HG03108 (cell line): ENCODE measurements around the gene CETP.
"Not testable (repeated sequence)": the region's sequence is repeated elsewhere in the genome, so short reads cannot be mapped to it uniquely, and the experiment has no call there.

Source experiments
- ATAC-seq: cut with Tn5 transposase; IDR thresholded peaks from one replicate; pipeline ENCODE4 v1.9.1; 2021; ENCODE audit warnings: moderate library complexity; ENCODE audit not compliant: unreplicated experiment

CETP gene

GRCh38 chr16:56953006-56953405 lies 8.7 kb upstream of the CETP start:
- no peak for ATAC-seq

DNA sequence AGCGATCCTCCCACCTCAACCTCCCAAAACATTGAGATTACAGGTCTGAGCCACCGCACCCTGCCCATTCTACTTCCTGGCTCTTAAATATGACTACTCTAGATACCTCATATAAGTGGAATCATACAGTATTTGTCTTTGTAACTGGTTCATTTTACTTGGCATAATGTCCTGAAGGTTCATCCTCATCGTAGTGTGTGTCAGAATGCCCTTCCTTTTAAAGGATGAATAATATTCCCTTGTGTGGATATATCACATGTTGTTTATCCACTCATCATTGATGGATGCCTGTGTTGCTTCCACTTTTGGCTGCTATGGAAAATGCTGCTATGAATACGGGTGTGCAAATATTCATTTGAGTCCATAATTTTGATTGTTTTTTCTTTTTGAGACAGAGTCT lies 5.7 kb upstream of the CETP start:
- ATAC-seq: no peak

- ATAC-seq: no peak
Observed at GRCh38 chr16:56956756-56957155, 5.0 kb upstream of the CETP start.

DNA sequence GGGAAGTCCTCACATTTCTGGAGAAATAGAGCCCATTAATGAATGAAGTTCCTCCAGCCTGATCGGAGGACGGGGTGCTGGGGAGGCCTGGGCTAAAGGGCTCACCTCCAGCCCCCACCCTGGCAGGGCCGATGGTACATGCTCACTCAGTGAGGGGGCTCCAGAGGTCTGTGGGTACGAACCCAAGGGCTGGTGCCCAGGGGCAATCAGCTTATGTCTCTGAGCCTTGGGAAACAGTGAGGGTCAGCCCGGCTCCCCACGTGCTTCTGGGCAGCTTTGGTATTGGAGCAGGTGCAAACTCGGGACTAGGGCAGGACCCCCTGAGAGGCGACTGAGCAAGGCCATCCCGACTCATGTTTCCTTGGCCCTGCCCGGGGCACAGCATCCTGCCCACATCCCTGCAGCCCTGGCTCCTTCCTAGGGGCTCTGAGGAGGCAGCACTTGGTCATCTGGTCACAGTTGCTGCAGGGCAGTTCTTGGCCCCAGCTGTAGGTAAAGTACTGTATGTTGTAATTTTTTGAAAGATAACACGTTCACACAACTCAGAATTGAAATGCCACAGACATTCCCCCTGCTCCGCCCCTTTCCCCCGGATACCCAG lies 969 bp upstream of the CETP start:
- no peak for ATAC-seq

- no peak for ATAC-seq
Observed at GRCh38 chr16:56961386-56961785, 364 bp upstream of the CETP start.

- peak; percentile 47 for ATAC-seq
Observed at GRCh38 chr16:56964243-56965148, 2.7 kb downstream of the CETP start.

DNA sequence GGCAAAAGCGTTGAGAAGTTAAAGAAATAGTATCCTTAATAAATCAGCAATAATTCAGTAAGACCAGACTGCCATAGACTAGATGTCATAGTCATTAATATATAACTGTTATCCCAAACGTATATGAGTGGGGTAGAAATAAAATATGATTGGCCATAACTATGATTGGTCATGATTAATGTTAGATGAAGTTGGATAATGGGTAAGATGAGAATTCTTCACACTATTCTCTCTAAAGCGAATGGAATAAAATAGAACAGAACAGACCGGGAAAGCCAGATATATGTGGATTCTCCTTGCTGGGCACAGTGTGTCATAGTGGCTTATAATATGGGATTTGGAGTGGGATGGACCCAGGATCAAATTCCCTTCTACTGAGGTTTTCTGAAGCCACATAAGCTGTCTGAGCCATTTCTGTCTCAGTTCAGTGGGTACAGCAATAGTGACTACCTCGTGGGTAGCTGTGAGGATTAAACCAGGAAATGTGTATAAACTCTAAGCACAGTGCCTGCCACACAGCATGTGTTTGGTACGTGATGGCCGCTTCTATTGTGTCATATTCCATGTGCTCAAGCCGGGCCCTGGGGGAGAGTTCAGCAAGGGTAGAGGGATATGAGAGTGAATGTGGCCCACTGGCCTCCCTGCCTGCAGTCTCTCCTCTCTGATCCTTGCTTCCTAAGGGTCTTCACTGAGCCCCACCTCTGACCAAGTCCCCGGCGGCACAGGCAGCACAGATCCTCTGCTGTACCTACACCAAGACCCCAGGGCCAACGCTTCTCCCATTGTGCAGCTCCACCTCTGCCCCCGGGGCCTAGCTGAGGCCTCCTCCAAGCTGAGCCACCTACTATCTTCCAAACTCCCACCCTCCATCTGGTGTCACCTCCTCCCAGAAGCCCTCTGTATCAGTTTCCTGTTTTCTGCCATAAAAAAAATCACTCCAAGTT lies 3.7 kb downstream of the CETP start:
- no peak for ATAC-seq

DNA sequence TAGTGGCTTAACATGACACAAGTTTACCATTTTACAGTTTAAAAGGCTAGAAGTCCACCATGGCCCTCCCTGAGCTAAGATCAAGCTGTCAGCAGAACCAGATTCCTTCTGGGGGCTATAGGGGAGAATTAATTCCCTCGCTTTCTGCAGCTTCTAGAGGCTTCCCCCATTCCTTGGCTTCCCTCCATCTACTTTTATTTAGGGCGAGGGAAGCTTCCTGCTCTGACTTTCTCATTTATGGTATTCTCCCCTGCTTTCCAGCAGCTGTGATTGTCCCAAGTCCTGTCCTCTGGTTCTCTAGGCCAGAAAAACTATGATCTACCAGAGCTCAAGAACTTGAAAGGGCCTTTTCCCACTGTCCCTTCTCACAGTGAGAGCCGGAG lies 4.3 kb downstream of the CETP start:
- no peak for ATAC-seq

GRCh38 chr16:56967733-56968132 lies 6.0 kb downstream of the CETP start:
- ATAC-seq: no peak

DNA sequence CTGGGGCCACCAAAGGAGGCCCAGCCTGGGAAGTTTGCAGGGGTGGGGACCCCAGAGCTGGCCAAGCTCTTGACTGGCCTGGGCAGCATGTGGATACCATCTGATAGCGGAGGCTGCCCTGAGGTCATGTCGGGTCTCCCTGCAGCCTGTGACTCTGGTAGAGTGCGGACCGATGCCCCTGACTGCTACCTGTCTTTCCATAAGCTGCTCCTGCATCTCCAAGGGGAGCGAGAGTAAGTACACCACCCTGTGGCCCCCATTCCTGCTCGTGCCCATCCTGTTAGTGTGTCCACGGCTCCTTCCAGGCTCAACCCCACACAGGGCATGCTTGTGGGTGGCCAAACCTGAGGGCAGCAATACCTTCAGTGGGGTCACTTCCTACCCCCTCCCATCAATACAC lies 8.0 kb downstream of the CETP start:
- ATAC-seq: no peak

- peak; percentile 83 for ATAC-seq
Observed at GRCh38 chr16:56970934-56971767, 9.4 kb downstream of the CETP start.

GRCh38 chr16:56971768-56972043 lies 10.0 kb downstream of the CETP start:
- ATAC-seq: no peak

- no peak for ATAC-seq
Observed at GRCh38 chr16:56972403-56973293, 10.9 kb downstream of the CETP start.

DNA sequence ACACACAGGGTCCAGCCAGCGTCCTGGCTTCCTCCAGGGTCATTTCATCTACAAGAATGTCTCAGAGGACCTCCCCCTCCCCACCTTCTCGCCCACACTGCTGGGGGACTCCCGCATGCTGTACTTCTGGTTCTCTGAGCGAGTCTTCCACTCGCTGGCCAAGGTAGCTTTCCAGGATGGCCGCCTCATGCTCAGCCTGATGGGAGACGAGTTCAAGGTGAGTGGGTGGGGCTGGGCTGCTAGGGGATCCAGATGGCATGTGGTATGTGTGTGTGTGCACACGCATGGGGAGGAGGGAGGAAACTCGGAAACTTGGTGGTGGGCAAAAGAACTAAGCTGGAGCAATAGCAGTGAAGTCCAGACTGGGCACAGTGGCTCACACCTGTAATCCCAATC lies 11.5 kb downstream of the CETP start:
- no peak for ATAC-seq

- ATAC-seq: not testable (repeated sequence)
Observed at GRCh38 chr16:56973899-56974298, 12.1 kb downstream of the CETP start.

DNA sequence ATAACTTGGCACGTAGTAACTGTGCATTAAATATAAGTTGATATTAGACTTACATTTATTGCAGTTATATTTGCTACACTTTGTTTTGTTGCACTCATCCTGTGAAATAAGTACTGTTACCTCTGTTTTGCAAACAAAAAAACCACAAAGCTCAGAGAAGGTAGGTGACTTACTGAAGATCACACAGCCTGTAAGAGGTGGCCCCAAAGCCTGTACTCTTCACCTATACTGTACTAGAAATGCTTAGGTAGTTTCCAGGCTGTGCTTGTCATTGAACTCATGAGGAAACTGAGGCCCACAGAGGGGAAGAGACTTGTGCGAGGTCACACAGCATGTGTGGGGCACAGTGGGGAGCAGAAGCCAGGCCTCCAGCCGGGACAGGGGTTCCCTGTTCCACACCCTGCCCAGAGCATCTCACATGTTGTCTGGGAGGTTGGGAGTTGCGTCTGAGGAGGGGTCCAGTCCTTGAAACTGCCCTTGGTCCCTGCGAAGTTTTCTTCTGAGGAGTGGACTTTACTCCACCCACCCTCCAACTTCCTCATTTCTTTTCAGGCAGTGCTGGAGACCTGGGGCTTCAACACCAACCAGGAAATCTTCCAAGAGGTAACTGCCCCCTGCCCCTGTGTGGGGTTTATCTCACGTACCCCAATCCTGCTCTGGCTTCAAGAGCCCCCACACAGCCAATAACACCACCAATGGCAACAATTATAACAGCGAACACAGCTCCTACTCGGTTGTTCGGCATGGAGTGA lies 13.0 kb downstream of the CETP start:
- no peak for ATAC-seq

GRCh38 chr16:56975714-56976113 lies 14.0 kb downstream of the CETP start:
- ATAC-seq: no peak

DNA sequence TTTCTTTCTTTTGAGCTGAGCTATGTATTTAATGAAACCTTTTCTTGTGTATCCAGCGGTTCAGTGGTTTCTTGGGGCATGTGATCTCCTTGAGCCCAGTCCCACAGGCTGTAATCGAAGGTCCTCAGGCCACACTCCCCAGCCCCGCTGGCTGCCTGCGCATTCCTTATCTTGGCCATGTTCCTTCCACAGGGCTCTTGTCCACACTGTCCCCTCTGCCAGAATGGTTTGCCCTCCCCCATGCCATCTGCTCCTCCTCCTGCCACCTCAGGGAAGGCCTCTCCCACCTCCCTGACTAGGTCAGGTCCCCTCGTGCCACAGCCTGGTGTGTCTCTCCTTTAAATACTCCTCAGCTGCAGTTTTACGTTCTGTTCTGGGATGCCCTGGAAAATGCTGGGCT lies 15.5 kb downstream of the CETP start:
- no peak for ATAC-seq

GRCh38 chr16:56977823-56978430 lies 16.2 kb downstream of the CETP start:
- no peak for ATAC-seq
